ENCODE data around the gene BPNT1. TPM values are rescaled to one million over a fixed set of nuclear protein-coding genes. Genes with fewer than 3 reads are reported as not detected.

BPNT1 gene
- total RNA-seq, 1 experiment from 2014 or later = 13.6 TPM

DNA sequence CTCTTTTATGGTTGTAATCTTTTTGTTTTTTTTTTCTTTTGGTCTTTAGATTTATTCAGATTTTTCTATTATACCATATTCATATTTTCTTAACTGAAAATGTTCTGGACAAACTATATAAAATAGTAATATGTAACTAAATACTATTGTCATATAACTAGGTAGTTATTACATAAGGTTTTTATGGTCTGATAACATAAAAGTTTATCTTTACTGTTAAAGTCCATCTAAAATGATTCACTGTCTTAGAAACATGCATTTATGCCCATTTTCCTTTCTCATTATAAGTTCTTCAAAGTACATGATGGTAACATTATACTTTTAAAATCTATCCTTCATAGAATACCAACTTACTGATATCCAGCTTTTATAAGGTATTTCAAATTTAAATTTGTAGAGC lies 33.5 kb upstream of the BPNT1 start:
- no peak overlapping the region for H4K91ac ChIP-seq (ENCODE audit: insufficient read length, low read depth, low read length)
- no peak overlapping the region for H2BK120ac ChIP-seq (ENCODE audit: low read depth, low read length, poor library complexity, severe bottlenecking)
- no peak overlapping the region for H3K4ac ChIP-seq (ENCODE audit: low read depth, low read length)
- no peak overlapping the region for H3K4me2 ChIP-seq (ENCODE audit: insufficient read depth, insufficient read length, low read length)
- H4K20me1 ChIP-seq (ENCODE audit: control insufficient read depth, insufficient read depth, insufficient read length) = no peaks in the 10 kb centered on the region
- H2AK5ac ChIP-seq (ENCODE audit: insufficient read length, low read length) = no peak overlapping the region
- no peaks in the 10 kb centered on the region for H3K27me3 ChIP-seq (ENCODE audit: insufficient read depth, low read length)
- no peak overlapping the region for H3K27ac ChIP-seq (ENCODE audit: insufficient read length, low read depth, low read length)
- no peak overlapping the region for H3K14ac ChIP-seq (ENCODE audit: insufficient read depth, low read length)
- no peak overlapping the region for H3K56ac ChIP-seq (ENCODE audit: insufficient read length, low read depth, low read length)
- H2AFZ ChIP-seq (ENCODE audit: low read length) = no peak overlapping the region
- H3K9ac ChIP-seq (ENCODE audit: extremely low read depth, insufficient read length, low read length) = no peak overlapping the region
- H3K79me1 ChIP-seq (ENCODE audit: insufficient read depth, low read depth, low read length, poor library complexity, severe bottlenecking) = no peaks in the 10 kb centered on the region
- H2BK20ac ChIP-seq (ENCODE audit: low read depth, low read length, poor library complexity, severe bottlenecking) = no peak overlapping the region
- H2BK15ac ChIP-seq (ENCODE audit: low read depth, low read length) = no peak overlapping the region
- DNase-seq = no peak
- H3K27me3 Mint-ChIP-seq (ENCODE audit: low read depth) = no peaks in the 10 kb centered on the region
- TF ChIP-seq, protein P1, sequence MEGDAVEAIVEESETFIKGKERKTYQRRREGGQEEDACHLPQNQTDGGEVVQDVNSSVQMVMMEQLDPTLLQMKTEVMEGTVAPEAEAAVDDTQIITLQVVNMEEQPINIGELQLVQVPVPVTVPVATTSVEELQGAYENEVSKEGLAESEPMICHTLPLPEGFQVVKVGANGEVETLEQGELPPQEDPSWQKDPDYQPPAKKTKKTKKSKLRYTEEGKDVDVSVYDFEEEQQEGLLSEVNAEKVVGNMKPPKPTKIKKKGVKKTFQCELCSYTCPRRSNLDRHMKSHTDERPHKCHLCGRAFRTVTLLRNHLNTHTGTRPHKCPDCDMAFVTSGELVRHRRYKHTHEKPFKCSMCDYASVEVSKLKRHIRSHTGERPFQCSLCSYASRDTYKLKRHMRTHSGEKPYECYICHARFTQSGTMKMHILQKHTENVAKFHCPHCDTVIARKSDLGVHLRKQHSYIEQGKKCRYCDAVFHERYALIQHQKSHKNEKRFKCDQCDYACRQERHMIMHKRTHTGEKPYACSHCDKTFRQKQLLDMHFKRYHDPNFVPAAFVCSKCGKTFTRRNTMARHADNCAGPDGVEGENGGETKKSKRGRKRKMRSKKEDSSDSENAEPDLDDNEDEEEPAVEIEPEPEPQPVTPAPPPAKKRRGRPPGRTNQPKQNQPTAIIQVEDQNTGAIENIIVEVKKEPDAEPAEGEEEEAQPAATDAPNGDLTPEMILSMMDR (conservative IDR thresholded peaks at IDR 0.05) = no peak
- no peak overlapping the region for H2BK5ac ChIP-seq (ENCODE audit: insufficient read length, low read length)
- no peak overlapping the region for H3T11ph ChIP-seq (ENCODE audit: low read length)
- no peak overlapping the region for H3K18ac ChIP-seq (ENCODE audit: insufficient read length, low read depth, low read length)
- H3K4me1 ChIP-seq (ENCODE audit: insufficient read depth, low read length) = no peaks in the 10 kb centered on the region
- H2BK12ac ChIP-seq (ENCODE audit: insufficient read length, low read depth, low read length) = no peak overlapping the region
- no peak overlapping the region for H4K5ac ChIP-seq (ENCODE audit: insufficient read length, low read depth, low read length)
- no peaks in the 10 kb centered on the region for H3K79me2 ChIP-seq (ENCODE audit: insufficient read depth, low read length)
- no peaks in the 10 kb centered on the region for H3K23me2 ChIP-seq (ENCODE audit: insufficient read length, low read depth, low read length, poor library complexity, severe bottlenecking)
- H3K4me1 Mint-ChIP-seq = peaks cover 0 to 4% of the 10 kb centered on the region in 2 experiments; a peak in 1 of 4 replicates
- no peaks in the 10 kb centered on the region for H3K9me3 Mint-ChIP-seq
- H3K27ac Mint-ChIP-seq = no peak overlapping the region
- H3K36me3 Mint-ChIP-seq (ENCODE audit: insufficient read depth in 1 of 3, low read depth in 3 of 3) = peaks cover 2 to 17% (median 15%) of the 10 kb centered on the region in 3 experiments; a peak in 5 of 7 replicates
- no peaks in the 10 kb centered on the region for H3K9me3 ChIP-seq (ENCODE audit: control insufficient read depth, low read depth, low read length)
- H3K4me3 Mint-ChIP-seq = no peak overlapping the region
- H4K8ac ChIP-seq (replicated peaks; ENCODE audit: insufficient read length, low read depth, low read length) = no peak overlapping the region
- H3K23ac ChIP-seq (ENCODE audit: insufficient read length, low read depth, low read length) = no peak overlapping the region

Measured in H9 (cell line).